Osteoblast (primary cell): Measurements from ENCODE around the gene PSAP. TPM values are rescaled to one million over a fixed set of nuclear protein-coding genes. Genes with fewer than 3 reads are reported as not detected.

Experiments
- DNase-seq: peaks from one replicate; pipeline ENCODE4 v3.0.0; 2011; ENCODE audit warnings: low spot score, mixed read lengths; ENCODE audit not compliant: insufficient read length; ENCODE audit errors: missing footprints
- H2AFZ ChIP-seq: 2 replicates; pipeline ENCODE4 v1.6.0; 2011; ENCODE audit warnings: mild to moderate bottlenecking, low read length
- H3K27ac ChIP-seq: 2 replicates; pipeline ENCODE4 v1.5.1; 2011; ENCODE audit warnings: mild to moderate bottlenecking, low read depth, low read length, moderate library complexity
- H3K27me3 ChIP-seq: 2 replicates; pipeline ENCODE4 v1.6.0; 2012; ENCODE audit warnings: mild to moderate bottlenecking, control low read depth, inconsistent platforms, low read length, moderate library complexity; ENCODE audit not compliant: insufficient read depth
- H3K36me3 ChIP-seq: 2 replicates; pipeline ENCODE4 v1.5.1; 2011; ENCODE audit warnings: mild to moderate bottlenecking, low read length, control low read depth, moderate library complexity; ENCODE audit not compliant: insufficient read depth
- H3K4me1 ChIP-seq: 2 replicates; pipeline ENCODE4 v1.5.1; 2011; ENCODE audit warnings: mild to moderate bottlenecking, low read length, control low read depth, moderate library complexity; ENCODE audit not compliant: insufficient read depth
- H3K4me2 ChIP-seq: 2 replicates; pipeline ENCODE4 v1.6.0; 2011; ENCODE audit warnings: mild to moderate bottlenecking, low read length; ENCODE audit not compliant: insufficient read depth
- H3K4me3 ChIP-seq: fragments of 200-600 bp; sonication (generic); 3 replicates; pipeline ENCODE4 v1.5.1; 2012; ENCODE audit warnings: mild to moderate bottlenecking, low read length, inconsistent platforms; ENCODE audit not compliant: insufficient read depth
- H3K79me2 ChIP-seq: 2 replicates; pipeline ENCODE4 v1.6.0; 2012; ENCODE audit warnings: mild to moderate bottlenecking, low read length, control low read depth, inconsistent platforms; ENCODE audit not compliant: insufficient read depth
- H3K9me3 ChIP-seq: 2 replicates; pipeline ENCODE4 v1.5.1; 2011; ENCODE audit warnings: low read depth, low read length, control low read depth
- H4K20me1 ChIP-seq: 2 replicates; pipeline ENCODE4 v1.6.0; 2012; ENCODE audit warnings: mild to moderate bottlenecking, low read length, control low read depth; ENCODE audit not compliant: insufficient read depth
- total RNA-seq: library from RNA; depleted of rRNA; stranded (reverse); fragments of >200 nt; gene quantifications from 2 replicates; pipeline ENCODE4 v1.2.3, GENCODE V29; 2012
- TF ChIP-seq, protein P1 (sequence below): IDR thresholded peaks from 2 replicates; pipeline ENCODE4 v1.5.1; 2011; ENCODE audit warnings: mild to moderate bottlenecking, low read depth, low read length, moderate library complexity; ENCODE audit errors: extremely low read depth

PSAP gene
- total RNA-seq, 1 donor: 1,391 TPM

DNA sequence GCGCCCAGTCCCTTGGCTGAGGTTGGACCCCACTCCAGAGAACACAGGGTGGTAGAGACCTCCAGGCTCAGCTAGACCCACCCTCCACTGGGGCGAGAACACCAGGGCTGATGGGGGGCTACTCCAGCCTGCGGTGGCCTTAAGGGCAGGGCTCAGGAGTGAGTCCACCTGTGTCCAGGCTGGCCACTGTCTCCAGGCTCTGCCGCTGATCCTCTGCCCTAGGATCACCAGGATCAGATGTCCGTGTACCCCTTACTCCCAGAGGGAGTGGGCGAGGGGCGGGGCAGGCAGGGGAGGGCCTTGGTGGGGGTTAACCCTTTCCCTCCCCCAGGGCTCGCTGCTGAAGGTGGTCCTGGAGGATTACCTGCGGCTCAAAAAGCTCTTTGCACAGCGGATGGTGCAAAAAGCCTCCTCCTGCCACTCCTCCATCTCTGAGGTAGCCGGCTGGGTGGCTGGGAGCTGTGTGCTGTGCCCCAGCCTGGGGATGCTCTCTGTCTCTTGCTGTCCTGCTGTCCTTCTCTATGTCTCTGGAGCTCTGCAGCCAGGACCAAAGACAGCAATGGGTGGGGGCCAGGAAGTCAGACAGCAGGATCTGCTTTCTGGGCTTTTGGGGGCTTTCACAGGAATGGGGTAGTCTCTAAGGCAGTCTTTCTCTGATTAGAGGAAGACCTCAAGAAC, 38.0 kb downstream of the PSAP start:
- no peak overlapping the region for H3K4me2 ChIP-seq
- no peaks in the 10 kb centered on the region for H3K27me3 ChIP-seq
- no peak overlapping the region for H3K4me3 ChIP-seq
- no peak overlapping the region for H2AFZ ChIP-seq
- DNase-seq: peak; percentile 81
- no peaks in the 10 kb centered on the region for H3K79me2 ChIP-seq
- H3K36me3 ChIP-seq: peaks cover 27% of the 10 kb centered on the region
- no peaks in the 10 kb centered on the region for H3K9me3 ChIP-seq
- no peak overlapping the region for H3K27ac ChIP-seq
- peaks cover 24% of the 10 kb centered on the region for H4K20me1 ChIP-seq
- TF ChIP-seq, protein P1, sequence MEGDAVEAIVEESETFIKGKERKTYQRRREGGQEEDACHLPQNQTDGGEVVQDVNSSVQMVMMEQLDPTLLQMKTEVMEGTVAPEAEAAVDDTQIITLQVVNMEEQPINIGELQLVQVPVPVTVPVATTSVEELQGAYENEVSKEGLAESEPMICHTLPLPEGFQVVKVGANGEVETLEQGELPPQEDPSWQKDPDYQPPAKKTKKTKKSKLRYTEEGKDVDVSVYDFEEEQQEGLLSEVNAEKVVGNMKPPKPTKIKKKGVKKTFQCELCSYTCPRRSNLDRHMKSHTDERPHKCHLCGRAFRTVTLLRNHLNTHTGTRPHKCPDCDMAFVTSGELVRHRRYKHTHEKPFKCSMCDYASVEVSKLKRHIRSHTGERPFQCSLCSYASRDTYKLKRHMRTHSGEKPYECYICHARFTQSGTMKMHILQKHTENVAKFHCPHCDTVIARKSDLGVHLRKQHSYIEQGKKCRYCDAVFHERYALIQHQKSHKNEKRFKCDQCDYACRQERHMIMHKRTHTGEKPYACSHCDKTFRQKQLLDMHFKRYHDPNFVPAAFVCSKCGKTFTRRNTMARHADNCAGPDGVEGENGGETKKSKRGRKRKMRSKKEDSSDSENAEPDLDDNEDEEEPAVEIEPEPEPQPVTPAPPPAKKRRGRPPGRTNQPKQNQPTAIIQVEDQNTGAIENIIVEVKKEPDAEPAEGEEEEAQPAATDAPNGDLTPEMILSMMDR: no peak
- H3K4me1 ChIP-seq: no peaks in the 10 kb centered on the region

DNA sequence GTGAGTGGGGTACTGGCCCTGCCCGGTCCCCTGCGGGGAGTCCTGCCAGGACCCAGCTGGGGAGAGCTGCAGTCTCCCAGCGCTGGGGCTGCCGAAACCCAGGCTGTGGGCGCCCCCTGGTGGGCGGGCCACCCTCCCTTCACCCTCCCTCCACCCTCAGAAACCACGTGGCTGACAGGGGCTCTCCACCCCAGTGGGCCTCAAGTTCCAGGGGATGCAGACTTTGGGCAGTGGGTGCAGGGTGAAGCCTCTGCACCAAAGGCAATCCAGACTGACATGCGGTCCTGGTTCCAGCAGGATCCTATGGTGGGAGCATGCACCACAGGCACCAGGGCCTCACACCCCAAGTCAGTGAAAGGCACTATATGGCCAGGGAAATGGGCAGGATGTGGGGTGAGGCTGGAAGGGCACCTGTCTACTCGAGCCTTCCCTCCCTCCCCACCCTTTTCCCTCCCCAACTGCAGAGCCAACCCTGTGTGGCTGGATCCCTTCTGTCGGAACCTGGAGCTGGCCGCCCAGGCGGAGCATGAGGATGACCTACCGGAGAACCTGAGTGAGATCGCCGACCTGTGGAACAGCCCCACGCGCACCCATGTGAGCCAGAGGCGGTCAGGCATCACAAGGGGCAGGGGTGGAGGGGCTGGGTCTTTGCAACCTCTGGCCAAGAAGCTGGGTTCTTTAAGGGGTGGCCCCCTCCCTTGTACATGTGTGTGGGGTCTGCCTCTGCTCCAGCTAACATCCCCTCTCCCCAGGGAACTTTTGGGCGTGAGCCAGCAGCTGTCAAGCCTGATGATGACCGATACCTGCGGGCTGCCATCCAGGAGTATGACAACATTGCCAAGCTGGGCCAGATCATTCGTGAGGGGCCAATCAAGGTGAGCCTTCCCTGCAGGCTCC, 38.8 kb downstream of the PSAP start:
- Histone ChIP-seq H3K4me2 (no peak overlapping the region), H2AFZ (no peak overlapping the region), H4K20me1 (peaks cover 16% of the 10 kb centered on the region), H3K27ac (no peak overlapping the region), H3K4me3 (no peak overlapping the region), H3K36me3 (peaks cover 19% of the 10 kb centered on the region), H3K79me2 (no peaks in the 10 kb centered on the region), H3K27me3 (no peaks in the 10 kb centered on the region), H3K9me3 (no peaks in the 10 kb centered on the region), H3K4me1 (no peaks in the 10 kb centered on the region)
- TF ChIP-seq, protein P1: peak; percentile 78
- DNase-seq: peak; percentile 98

DNA sequence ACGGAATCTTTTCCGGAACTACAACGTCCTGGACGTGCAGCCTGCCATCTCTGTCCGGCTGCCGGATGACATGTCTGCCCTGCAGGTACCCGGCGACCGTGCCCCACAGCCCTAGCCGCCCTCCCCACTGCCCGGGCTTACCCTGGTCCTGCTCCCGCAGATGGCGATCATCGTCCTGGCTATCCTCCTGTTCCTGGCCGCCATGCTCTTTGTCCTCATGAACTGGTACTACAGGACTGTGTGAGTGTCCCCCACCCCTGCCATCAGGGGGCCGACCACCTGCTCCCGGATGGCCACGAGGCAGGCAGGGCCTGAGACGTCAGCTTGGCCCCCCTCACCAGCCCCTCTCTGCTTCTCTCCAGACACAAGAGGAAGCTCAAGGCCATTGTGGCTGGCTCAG, 39.7 kb downstream of the PSAP start:
- peak; percentile 30 for DNase-seq
- Histone ChIP-seq H4K20me1 (peaks cover 15% of the 10 kb centered on the region), H3K4me3 (no peak overlapping the region), H3K79me2 (no peaks in the 10 kb centered on the region), H3K27ac (no peak overlapping the region), H3K4me2 (no peak overlapping the region), H3K27me3 (peaks cover under 1% of the 10 kb centered on the region), H3K4me1 (no peaks in the 10 kb centered on the region), H3K36me3 (peaks cover 11% of the 10 kb centered on the region), H3K9me3 (no peaks in the 10 kb centered on the region), H2AFZ (no peak overlapping the region)
- TF ChIP-seq, protein P1: no peak
